Neural cell (in vitro differentiated cells): Measurements from ENCODE around the gene PPARG. TPM values are rescaled to one million over a fixed set of nuclear protein-coding genes. Genes with fewer than 3 reads are reported as not detected.
"Not testable (repeated sequence)": the region's sequence is repeated elsewhere in the genome, so short reads cannot be mapped to it uniquely, and the experiment has no call there.

Source experiments
- H2AFZ ChIP-seq: fragments of 200-600, 300-800 bp; sonication (generic), shearing (Covaris generic); 2 replicates; pipeline ENCODE4 v1.6.0; 2014; ENCODE audit warnings: low read depth, mild to moderate bottlenecking, antibody characterized with exemption, low read length, moderate library complexity
- H3F3A ChIP-seq: fragments of 200-600 bp; shearing (Covaris generic); 2 replicates; pipeline ENCODE4 v1.6.1; 2016; ENCODE audit warnings: mild to moderate bottlenecking, moderate library complexity, mixed read lengths, antibody characterized with exemption, low read length; ENCODE audit not compliant: insufficient read depth, poor library complexity, severe bottlenecking
- H3K27ac ChIP-seq: fragments of 200-600, 300-800 bp; sonication (generic), shearing (Covaris generic); 2 replicates; pipeline ENCODE4 v1.5.1; 2014; ENCODE audit warnings: mild to moderate bottlenecking, low read length, moderate library complexity
- H3K27me3 ChIP-seq: fragments of 300-800, 200-600 bp; sonication (generic), shearing (Covaris generic); 2 replicates; pipeline ENCODE4 v1.6.0; 2014; ENCODE audit warnings: mild to moderate bottlenecking, low read depth, low read length, moderate library complexity; ENCODE audit not compliant: insufficient read depth
- H3K36me3 ChIP-seq: fragments of 300-800, 200-600 bp; sonication (generic), shearing (Covaris generic); 2 replicates; pipeline ENCODE4 v1.5.1; 2014; ENCODE audit warnings: mild to moderate bottlenecking, antibody characterized with exemption, low read length, moderate library complexity; ENCODE audit not compliant: insufficient read depth
- H3K4me2 ChIP-seq: fragments of 300-800, 200-600 bp; sonication (generic), shearing (Covaris generic); 2 replicates; pipeline ENCODE4 v1.6.0; 2014; ENCODE audit warnings: mild to moderate bottlenecking, low read length
- H3K4me3 ChIP-seq: fragments of 300-800, 200-600 bp; sonication (generic), shearing (Covaris generic); 2 replicates; pipeline ENCODE4 v1.5.1; 2014; ENCODE audit warnings: mild to moderate bottlenecking, low read length, moderate library complexity
- H3K79me2 ChIP-seq: fragments of 200-600 bp; shearing (Covaris generic); replicated peaks from 2 replicates; pipeline ENCODE4 v1.6.0; 2014; ENCODE audit warnings: mild to moderate bottlenecking, low read length, moderate library complexity; ENCODE audit not compliant: insufficient read depth
- H3K9ac ChIP-seq: fragments of 300-800, 200-600 bp; sonication (generic), shearing (Covaris generic); 2 replicates; pipeline ENCODE4 v1.6.1; 2016; ENCODE audit warnings: mild to moderate bottlenecking, low read length, mixed read lengths
- H3K9me2 ChIP-seq: fragments of 200-600 bp; shearing (Covaris generic); 2 replicates; pipeline ENCODE4 v1.6.1; 2016; ENCODE audit warnings: mild to moderate bottlenecking, low read length, mixed read lengths; ENCODE audit not compliant: insufficient read depth
- H3K9me3 ChIP-seq: fragments of 200-600, 300-800 bp; sonication (generic), shearing (Covaris generic); 2 replicates; pipeline ENCODE4 v1.6.1; 2016; ENCODE audit warnings: mild to moderate bottlenecking, mixed run types, low read length, moderate library complexity, mixed read lengths
- H4K20me1 ChIP-seq: fragments of 200-600 bp; shearing (Covaris generic); 2 replicates; pipeline ENCODE4 v1.6.1; 2016; ENCODE audit warnings: mild to moderate bottlenecking, mixed run types; ENCODE audit not compliant: insufficient read depth
- CTCF ChIP-seq: fragments of 450-650 bp; IDR thresholded peaks from 2 replicates; pipeline ENCODE4 v1.5.1; 2014; ENCODE audit warnings: antibody characterized with exemption, mild to moderate bottlenecking, moderate library complexity; ENCODE audit not compliant: poor library complexity, severe bottlenecking
- EP300 ChIP-seq: fragments of 450-650 bp; conservative IDR thresholded peaks from 2 replicates; pipeline ENCODE4 v1.6.1; 2014; ENCODE audit warnings: antibody characterized with exemption, mild to moderate bottlenecking, moderate library complexity; ENCODE audit not compliant: poor library complexity, severe bottlenecking
- EZH2 ChIP-seq: fragments of 200-600, 300-800 bp; shearing (Covaris generic), sonication (generic); IDR thresholded peaks from 2 replicates; pipeline ENCODE4 v1.6.1; 2014; ENCODE audit warnings: antibody characterized with exemption, low read length, borderline replicate concordance, mild to moderate bottlenecking; ENCODE audit not compliant: insufficient read depth, poor library complexity, severe bottlenecking
- MXI1 ChIP-seq: fragments of 450-650 bp; conservative IDR thresholded peaks from 2 replicates; pipeline ENCODE4 v1.6.1; 2014; ENCODE audit warnings: antibody characterized with exemption, mild to moderate bottlenecking; ENCODE audit not compliant: poor library complexity, severe bottlenecking
- POLR2AphosphoS5 ChIP-seq: IDR thresholded peaks from 2 replicates; pipeline ENCODE4 v1.6.1; 2012
- RAD21 ChIP-seq: fragments of 450-650 bp; conservative IDR thresholded peaks from 2 replicates; pipeline ENCODE4 v1.6.1; 2014; ENCODE audit warnings: antibody characterized with exemption, mild to moderate bottlenecking, moderate library complexity
- REST ChIP-seq: IDR thresholded peaks from 2 replicates; pipeline ENCODE4 v1.6.1; 2012; ENCODE audit warnings: borderline replicate concordance
- SMC3 ChIP-seq: fragments of 450-650 bp; conservative IDR thresholded peaks from 2 replicates; pipeline ENCODE4 v1.6.1; 2014; ENCODE audit warnings: antibody characterized with exemption, mild to moderate bottlenecking, moderate library complexity; ENCODE audit not compliant: poor library complexity
- TAF1 ChIP-seq: IDR thresholded peaks from 2 replicates; pipeline ENCODE4 v1.6.1; 2012; ENCODE audit warnings: low read depth
- polyA plus RNA-seq: library from polyadenylated mRNA; depleted of rRNA; stranded (reverse); fragments of >200 nt; gene quantifications from 2 replicates; pipeline ENCODE4 v1.2.3, GENCODE V29; 2014

The PPARG gene
- polyA plus RNA-seq, 1 donor from 2014 or later, result 0.35 TPM

GRCh38 chr3:12455740-12456139 lies 166.9 kb downstream of the PPARG start:
- H3K9ac ChIP-seq, result no peak overlapping the region
- H3K79me2 ChIP-seq, result no peaks in the 10 kb centered on the region
- H3K4me2 ChIP-seq, result no peak overlapping the region
- H3K27ac ChIP-seq, result no peak overlapping the region
- no peak overlapping the region for H3K4me3 ChIP-seq
- TF ChIP-seq SMC3, result no peak
- TF ChIP-seq RAD21, result no peak
- no peak for TF ChIP-seq CTCF
- TF ChIP-seq MXI1, result no peak
- no peak for TF ChIP-seq EZH2
- TF ChIP-seq TAF1, result no peak
- TF ChIP-seq EP300, result no peak
- no peak for TF ChIP-seq POLR2AphosphoS5
- TF ChIP-seq REST, result no peak
- H3K36me3 ChIP-seq, result no peaks in the 10 kb centered on the region
- H2AFZ ChIP-seq, result no peak overlapping the region
- H3K9me3 ChIP-seq, result no peaks in the 10 kb centered on the region
- H3K9me2 ChIP-seq, result no peaks in the 10 kb centered on the region
- H3K27me3 ChIP-seq, result no peaks in the 10 kb centered on the region
- H4K20me1 ChIP-seq, result no peaks in the 10 kb centered on the region
- no peaks in the 10 kb centered on the region for H3F3A ChIP-seq

GRCh38 chr3:12456441-12456840 lies 167.6 kb downstream of the PPARG start:
- H2AFZ ChIP-seq, result no peak overlapping the region
- no peak overlapping the region for H3K9ac ChIP-seq
- no peaks in the 10 kb centered on the region for H3K9me2 ChIP-seq
- no peaks in the 10 kb centered on the region for H3K9me3 ChIP-seq
- no peaks in the 10 kb centered on the region for H4K20me1 ChIP-seq
- H3K27ac ChIP-seq, result no peak overlapping the region
- H3F3A ChIP-seq, result no peaks in the 10 kb centered on the region
- H3K27me3 ChIP-seq, result no peaks in the 10 kb centered on the region
- no peaks in the 10 kb centered on the region for H3K79me2 ChIP-seq
- H3K4me2 ChIP-seq, result no peak overlapping the region
- TF ChIP-seq RAD21, result no peak
- no peak for TF ChIP-seq SMC3
- TF ChIP-seq POLR2AphosphoS5, result no peak
- TF ChIP-seq EP300, result no peak
- TF ChIP-seq TAF1, result no peak
- TF ChIP-seq CTCF, result no peak
- no peak for TF ChIP-seq MXI1
- TF ChIP-seq EZH2, result no peak
- no peak for TF ChIP-seq REST
- H3K4me3 ChIP-seq, result no peak overlapping the region
- no peaks in the 10 kb centered on the region for H3K36me3 ChIP-seq

GRCh38 chr3:12457380-12457779 lies 168.5 kb downstream of the PPARG start:
- not testable (repeated sequence) for H3K9ac ChIP-seq, H3K4me3 ChIP-seq, H4K20me1 ChIP-seq, H3K4me2 ChIP-seq, H3K27ac ChIP-seq, H2AFZ ChIP-seq, H3F3A ChIP-seq, H3K27me3 ChIP-seq, H3K9me2 ChIP-seq, H3K36me3 ChIP-seq, H3K9me3 ChIP-seq, H3K79me2 ChIP-seq
